Lower leg skin (tissue), 4 donors: Measurements from ENCODE around the gene OTOGL. TPM values are rescaled to one million over a fixed set of nuclear protein-coding genes. Genes with fewer than 3 reads are reported as not detected.
"Not testable (repeated sequence)": the region's sequence is repeated elsewhere in the genome, so short reads cannot be mapped to it uniquely, and the experiment has no call there.

Experiments used
- DNase-seq, 2 donors: peaks; one replicate each; pipeline ENCODE4 v3.0.0-alpha.2; 2019; ENCODE audit warnings: low spot score in 2 of 2
- H3K4me3 ChIP-seq: fragments of 200-600 bp; sonication (generic); 2 replicates; pipeline ENCODE4 v1.5.1; 2017; ENCODE audit warnings: mild to moderate bottlenecking, low read depth; ENCODE audit not compliant: poor library complexity, severe bottlenecking
- CTCF ChIP-seq, 3 donors: fragments of 450-650 bp; IDR thresholded peaks; one replicate each; pipeline ENCODE4 v1.5.1; 2016; ENCODE audit warnings: antibody characterized with exemption in 3 of 3, mild to moderate bottlenecking in 3 of 3, moderate library complexity in 2 of 3
- POLR2A ChIP-seq, 2 donors: fragments of 450-650 bp; IDR thresholded peaks; one replicate each; pipeline ENCODE4 v1.6.1; 2016 to 2017; ENCODE audit warnings: antibody characterized with exemption in 2 of 2, mild to moderate bottlenecking in 1 of 2, moderate library complexity in 1 of 2
- WGBS, 2 donors: methylation state at CpG; one replicate each; pipeline ENCODE4 v1.1.5; 2018; 5-methylcytosine and 5-hydroxymethylcytosine counted together
- intact Hi-C: fragments of 100-400 bp; cut with DNase I; formaldehyde crosslinking; loops from one replicate; pipeline ENCODE4 v1.15.0; 2023; ENCODE audit warnings: low total_unique reads
- total RNA-seq, 4 donors: library from RNA; depleted of rRNA; stranded (reverse); fragments of >200 nt; gene quantifications; one replicate each; pipeline ENCODE4 v1.1.0, GENCODE V29; 2016

The OTOGL gene
- total RNA-seq, 4 donors from 2014 or later = 0.06 to 0.56 (median 0.12) TPM

- intact Hi-C loops = loop anchor here (10.0 kb wide), 1 partner anchor 57 kb away; no protein-coding TSS in a partner anchor
- TF ChIP-seq CTCF (IDR thresholded peaks at IDR 0.05) (no peak), POLR2A (IDR thresholded peaks at IDR 0.05) (no peak)
- no peak for DNase-seq
- WGBS, 2 donors = 52 to 63% methylated on average over 1 of the region's 1 CpG
- no peak overlapping the region for H3K4me3 ChIP-seq
Observed at GRCh38 chr12:80208071-80208470, 108.7 kb downstream of the OTOGL start.

GRCh38 chr12:80211671-80212070 lies 112.3 kb downstream of the OTOGL start:
- DNase-seq = no peak
- 52 to 60% methylated on average over 2 of the region's 2 CpGs for WGBS, 2 donors
- TF ChIP-seq CTCF (IDR thresholded peaks at IDR 0.05) (no peak), POLR2A (IDR thresholded peaks at IDR 0.05) (no peak)
- no peak overlapping the region for H3K4me3 ChIP-seq
- intact Hi-C loops = no loop called here

- no peak overlapping the region for H3K4me3 ChIP-seq
- no peak for TF ChIP-seq CTCF (IDR thresholded peaks at IDR 0.05)
- no peak for TF ChIP-seq POLR2A (IDR thresholded peaks at IDR 0.05)
- WGBS, 2 donors = 82 to 88% methylated on average over 4 of the region's 4 CpGs
- intact Hi-C loops = no loop called here
- no peak for DNase-seq
Observed at GRCh38 chr12:80212938-80213645, 113.8 kb downstream of the OTOGL start.

GRCh38 chr12:80213871-80214270 lies 114.5 kb downstream of the OTOGL start:
- WGBS, 2 donors = 82 to 91% methylated on average over 3 of the region's 3 CpGs
- TF ChIP-seq POLR2A (IDR thresholded peaks at IDR 0.05) (no peak), CTCF (IDR thresholded peaks at IDR 0.05) (no peak)
- intact Hi-C loops = no loop called here
- no peak for DNase-seq
- H3K4me3 ChIP-seq = no peak overlapping the region

- H3K4me3 ChIP-seq = no peak overlapping the region
- no peak for DNase-seq
- WGBS, 2 donors = 71 to 82% methylated on average over 5 of the region's 5 CpGs
- intact Hi-C loops = no loop called here
- TF ChIP-seq POLR2A (IDR thresholded peaks at IDR 0.05) = no peak
- TF ChIP-seq CTCF (IDR thresholded peaks at IDR 0.05) = no peak
Observed at GRCh38 chr12:80217011-80217535, 117.7 kb downstream of the OTOGL start.

GRCh38 chr12:80218925-80219324 lies 119.6 kb downstream of the OTOGL start:
- DNase-seq = not testable (repeated sequence)
- 85 to 86% methylated on average over 5 of the region's 5 CpGs for WGBS, 2 donors
- intact Hi-C loops = loop anchor here (1.0 kb wide), 1 partner anchor 22 kb away; no protein-coding TSS in a partner anchor

More at GRCh38 chr12:80218925-80219324, 119.6 kb downstream of the OTOGL start:
- not testable (repeated sequence) for H3K4me3 ChIP-seq
